Measurements from ENCODE around the gene FSCN2.

The FSCN2 gene

GRCh38 chr17:81482673-81483072 is 45.5 kb upstream of the FSCN2 start:
- no peaks in the 10 kb centered on the region for H3K36me3 ChIP-seq
- peaks cover 7% of the 10 kb centered on the region for H3K4me1 ChIP-seq
- TF ChIP-seq CTCF (IDR thresholded peaks at IDR 0.05; ENCODE audit: low read depth, low read length): no peak
- DNase-seq: no peak
- no peak overlapping the region for H3K4me3 ChIP-seq (ENCODE audit: low read depth, low read length)
- H3K27me3 ChIP-seq: no peaks in the 10 kb centered on the region
- no peaks in the 10 kb centered on the region for H3K9me3 ChIP-seq

GRCh38 chr17:81483085-81483861 is 44.9 kb upstream of the FSCN2 start:
- Histone ChIP-seq H3K9me3 (no peaks in the 10 kb centered on the region), H3K27me3 (no peaks in the 10 kb centered on the region), H3K36me3 (no peaks in the 10 kb centered on the region), H3K4me3 (ENCODE audit: low read depth, low read length) (no peak overlapping the region), H3K4me1 (peaks cover 7% of the 10 kb centered on the region)
- no peak for TF ChIP-seq CTCF (IDR thresholded peaks at IDR 0.05; ENCODE audit: low read depth, low read length)
- DNase-seq: no peak

GRCh38 chr17:81483862-81484194 is 44.3 kb upstream of the FSCN2 start:
- DNase-seq: no peak
- no peak for TF ChIP-seq CTCF (IDR thresholded peaks at IDR 0.05; ENCODE audit: low read depth, low read length)
- Histone ChIP-seq H3K36me3 (no peaks in the 10 kb centered on the region), H3K27me3 (no peaks in the 10 kb centered on the region), H3K9me3 (no peaks in the 10 kb centered on the region), H3K4me1 (peaks cover 7% of the 10 kb centered on the region), H3K4me3 (ENCODE audit: low read depth, low read length) (peak overlapping the region; percentile 31)

GRCh38 chr17:81484195-81484979 is 43.8 kb upstream of the FSCN2 start:
- H3K36me3 ChIP-seq: no peaks in the 10 kb centered on the region
- TF ChIP-seq CTCF (IDR thresholded peaks at IDR 0.05; ENCODE audit: low read depth, low read length): peak; percentile 70
- peak overlapping the region; percentile 45 for H3K4me3 ChIP-seq (ENCODE audit: low read depth, low read length)
- peak; percentile 92 for DNase-seq
- no peaks in the 10 kb centered on the region for H3K27me3 ChIP-seq
- peaks cover 7% of the 10 kb centered on the region for H3K4me1 ChIP-seq
- H3K9me3 ChIP-seq: no peaks in the 10 kb centered on the region

GRCh38 chr17:81486199-81486810 is 41.9 kb upstream of the FSCN2 start:
- DNase-seq: no peak
- H3K4me1 ChIP-seq: peaks cover 14% of the 10 kb centered on the region

More at GRCh38 chr17:81486199-81486810, 41.9 kb upstream of the FSCN2 start:
- TF ChIP-seq CTCF (IDR thresholded peaks at IDR 0.05; ENCODE audit: low read depth, low read length): no peak
- no peak overlapping the region for H3K4me3 ChIP-seq (ENCODE audit: low read depth, low read length)
- no peaks in the 10 kb centered on the region for H3K27me3 ChIP-seq
- no peaks in the 10 kb centered on the region for H3K36me3 ChIP-seq
- no peaks in the 10 kb centered on the region for H3K9me3 ChIP-seq

All from BE2C (cell line).